PFSK-1 (cell line): ENCODE data around the gene MCM5.

Experiments used
- POLR2AphosphoS5 ChIP-seq: IDR thresholded peaks from 2 replicates; pipeline ENCODE4 v1.6.1; 2012; ENCODE audit warnings: low read depth, mild to moderate bottlenecking, control low read depth, low read length, moderate library complexity
- SIN3A ChIP-seq: IDR thresholded peaks from 2 replicates; pipeline ENCODE4 v1.6.1; 2012; ENCODE audit warnings: mild to moderate bottlenecking, low read length, moderate library complexity, borderline replicate concordance; ENCODE audit not compliant: insufficient read depth
- TAF1 ChIP-seq: IDR thresholded peaks from 2 replicates; pipeline ENCODE4 v1.6.1; 2012; ENCODE audit warnings: low read length, control low read depth, borderline replicate concordance; ENCODE audit not compliant: insufficient read depth
- TF ChIP-seq, protein P1 (sequence below), 2 experiments: IDR thresholded peaks; 2 replicates each; pipeline versions ENCODE4 v1.6.1 to v1.8.0; 2011 to 2012; ENCODE audit warnings: low read depth in 2 of 2, low read length in 2 of 2, control low read depth in 1 of 2, inconsistent platforms in 1 of 2, mild to moderate bottlenecking in 1 of 2, moderate library complexity in 1 of 2; ENCODE audit not compliant: insufficient read depth in 1 of 2

- TF ChIP-seq POLR2AphosphoS5 (no peak), TAF1 (no peak), SIN3A (no peak)
- TF ChIP-seq, protein P1, sequence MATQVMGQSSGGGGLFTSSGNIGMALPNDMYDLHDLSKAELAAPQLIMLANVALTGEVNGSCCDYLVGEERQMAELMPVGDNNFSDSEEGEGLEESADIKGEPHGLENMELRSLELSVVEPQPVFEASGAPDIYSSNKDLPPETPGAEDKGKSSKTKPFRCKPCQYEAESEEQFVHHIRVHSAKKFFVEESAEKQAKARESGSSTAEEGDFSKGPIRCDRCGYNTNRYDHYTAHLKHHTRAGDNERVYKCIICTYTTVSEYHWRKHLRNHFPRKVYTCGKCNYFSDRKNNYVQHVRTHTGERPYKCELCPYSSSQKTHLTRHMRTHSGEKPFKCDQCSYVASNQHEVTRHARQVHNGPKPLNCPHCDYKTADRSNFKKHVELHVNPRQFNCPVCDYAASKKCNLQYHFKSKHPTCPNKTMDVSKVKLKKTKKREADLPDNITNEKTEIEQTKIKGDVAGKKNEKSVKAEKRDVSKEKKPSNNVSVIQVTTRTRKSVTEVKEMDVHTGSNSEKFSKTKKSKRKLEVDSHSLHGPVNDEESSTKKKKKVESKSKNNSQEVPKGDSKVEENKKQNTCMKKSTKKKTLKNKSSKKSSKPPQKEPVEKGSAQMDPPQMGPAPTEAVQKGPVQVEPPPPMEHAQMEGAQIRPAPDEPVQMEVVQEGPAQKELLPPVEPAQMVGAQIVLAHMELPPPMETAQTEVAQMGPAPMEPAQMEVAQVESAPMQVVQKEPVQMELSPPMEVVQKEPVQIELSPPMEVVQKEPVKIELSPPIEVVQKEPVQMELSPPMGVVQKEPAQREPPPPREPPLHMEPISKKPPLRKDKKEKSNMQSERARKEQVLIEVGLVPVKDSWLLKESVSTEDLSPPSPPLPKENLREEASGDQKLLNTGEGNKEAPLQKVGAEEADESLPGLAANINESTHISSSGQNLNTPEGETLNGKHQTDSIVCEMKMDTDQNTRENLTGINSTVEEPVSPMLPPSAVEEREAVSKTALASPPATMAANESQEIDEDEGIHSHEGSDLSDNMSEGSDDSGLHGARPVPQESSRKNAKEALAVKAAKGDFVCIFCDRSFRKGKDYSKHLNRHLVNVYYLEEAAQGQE (IDR thresholded peaks at IDR 0.05; ENCODE audit: insufficient read depth in 1 of 2, low read depth in 2 of 2, low read length in 2 of 2), result no peak
Measured at GRCh38 chr22:35458547-35459422, 58.8 kb downstream of the MCM5 start.
